DOHH2 (cell line): Measurements from ENCODE around the gene FBXO33.

Source experiments
- CTCF ChIP-seq: fragments of 200-600 bp; sonication (generic); IDR thresholded peaks from one replicate; pipeline ENCODE4 v1.5.1; 2014; ENCODE audit warnings: antibody characterized with exemption, mild to moderate bottlenecking, low read depth, low read length; ENCODE audit not compliant: poor library complexity, severe bottlenecking
- EZH2phosphoT487 ChIP-seq: fragments of 200-600 bp; sonication (generic); IDR thresholded peaks from 2 replicates; pipeline ENCODE4 v1.6.1; 2017; ENCODE audit warnings: borderline replicate concordance, mild to moderate bottlenecking, antibody characterized with exemption, low read length, moderate library complexity, mixed read lengths

GRCh38 chr14:39441805-39442204 is 9.6 kb upstream of the FBXO33 start:
- no peak for TF ChIP-seq EZH2phosphoT487
- no peak for TF ChIP-seq CTCF
